Measurements from ENCODE around the gene CCL4.

The CCL4 gene

GRCh38 chr17:36151891-36152638 lies 48.4 kb downstream of the CCL4 start:
- H3K9me3 ChIP-seq = no peaks in the 10 kb centered on the region
- H3K27me3 ChIP-seq = peaks cover 32% of the 10 kb centered on the region
- TF ChIP-seq, protein P1, sequence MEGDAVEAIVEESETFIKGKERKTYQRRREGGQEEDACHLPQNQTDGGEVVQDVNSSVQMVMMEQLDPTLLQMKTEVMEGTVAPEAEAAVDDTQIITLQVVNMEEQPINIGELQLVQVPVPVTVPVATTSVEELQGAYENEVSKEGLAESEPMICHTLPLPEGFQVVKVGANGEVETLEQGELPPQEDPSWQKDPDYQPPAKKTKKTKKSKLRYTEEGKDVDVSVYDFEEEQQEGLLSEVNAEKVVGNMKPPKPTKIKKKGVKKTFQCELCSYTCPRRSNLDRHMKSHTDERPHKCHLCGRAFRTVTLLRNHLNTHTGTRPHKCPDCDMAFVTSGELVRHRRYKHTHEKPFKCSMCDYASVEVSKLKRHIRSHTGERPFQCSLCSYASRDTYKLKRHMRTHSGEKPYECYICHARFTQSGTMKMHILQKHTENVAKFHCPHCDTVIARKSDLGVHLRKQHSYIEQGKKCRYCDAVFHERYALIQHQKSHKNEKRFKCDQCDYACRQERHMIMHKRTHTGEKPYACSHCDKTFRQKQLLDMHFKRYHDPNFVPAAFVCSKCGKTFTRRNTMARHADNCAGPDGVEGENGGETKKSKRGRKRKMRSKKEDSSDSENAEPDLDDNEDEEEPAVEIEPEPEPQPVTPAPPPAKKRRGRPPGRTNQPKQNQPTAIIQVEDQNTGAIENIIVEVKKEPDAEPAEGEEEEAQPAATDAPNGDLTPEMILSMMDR (IDR thresholded peaks at IDR 0.05; ENCODE audit: low read depth, low read length) = no peak
- no peak for DNase-seq
- H3K4me1 ChIP-seq = no peaks in the 10 kb centered on the region
- H3K36me3 ChIP-seq = no peaks in the 10 kb centered on the region
- H3K4me3 ChIP-seq (ENCODE audit: low read depth, low read length) = no peak overlapping the region

GRCh38 chr17:36152639-36153120 lies 49.1 kb downstream of the CCL4 start:
- TF ChIP-seq, protein P1 (IDR thresholded peaks at IDR 0.05; ENCODE audit: low read depth, low read length) = no peak
- no peaks in the 10 kb centered on the region for H3K36me3 ChIP-seq
- no peaks in the 10 kb centered on the region for H3K9me3 ChIP-seq
- H3K4me1 ChIP-seq = no peaks in the 10 kb centered on the region
- DNase-seq = no peak
- no peak overlapping the region for H3K4me3 ChIP-seq (ENCODE audit: low read depth, low read length)
- peaks cover 28% of the 10 kb centered on the region for H3K27me3 ChIP-seq

DNA sequence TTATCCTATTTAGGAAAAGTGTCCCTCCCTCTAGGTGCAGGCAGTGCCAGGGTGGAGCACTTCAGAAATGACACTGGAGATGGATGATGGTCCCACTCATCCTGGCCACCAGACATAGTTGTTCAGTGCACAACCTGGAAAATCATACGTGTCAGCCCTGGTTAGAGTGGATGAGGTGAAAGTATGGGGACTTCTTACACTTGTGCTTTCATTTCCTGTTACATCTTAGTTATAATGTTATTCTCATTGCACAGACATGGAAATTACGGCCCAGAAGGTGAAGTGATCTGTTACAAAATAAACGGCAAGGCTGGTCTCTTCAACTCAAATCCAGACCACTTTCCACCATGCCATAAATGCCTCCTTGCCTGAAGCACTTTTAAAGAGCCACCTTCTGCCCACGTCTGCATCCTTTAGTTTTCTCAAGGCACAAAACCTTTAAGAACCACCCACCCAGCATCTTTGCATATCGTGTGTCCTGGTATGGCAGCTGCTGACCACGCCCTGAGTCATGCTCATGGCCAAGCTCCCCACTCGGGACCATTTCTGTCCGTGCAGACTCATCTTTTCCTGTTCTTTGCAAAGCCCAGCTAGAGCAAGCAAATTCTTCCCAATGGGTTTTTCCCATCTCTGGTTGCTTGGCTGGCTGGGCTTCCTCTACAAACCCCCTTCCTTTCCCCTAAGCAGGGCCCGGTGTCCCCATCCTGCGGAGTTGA lies 50.4 kb downstream of the CCL4 start:
- Histone ChIP-seq H3K36me3 (no peaks in the 10 kb centered on the region), H3K9me3 (no peaks in the 10 kb centered on the region), H3K4me3 (ENCODE audit: low read depth, low read length) (no peak overlapping the region), H3K27me3 (peaks cover 16% of the 10 kb centered on the region), H3K4me1 (no peaks in the 10 kb centered on the region)
- TF ChIP-seq, protein P1 (IDR thresholded peaks at IDR 0.05; ENCODE audit: low read depth, low read length) = no peak
- no peak for DNase-seq

Data from BE2C (cell line).